Endothelial cell of umbilical vein (primary cell): ENCODE measurements around the gene C19orf25. TPM values are rescaled to one million over a fixed set of nuclear protein-coding genes. Genes with fewer than 3 reads are reported as not detected.

ENCODE experiments used
- BruUV-seq: library from RNA; stranded (reverse); fragments of 400-500 nt; replicated peaks from 2 replicates; lab custom pipeline; 2021; lab: Mats Ljungman, UMichigan
- CTCF ChIA-PET: fragments of 300-600, 350-600 bp; sonication (Branson Sonifier 250); formaldehyde crosslinking; loops from one replicate; lab custom pipeline; 2021; ENCODE audit warnings: antibody characterized with exemption, inconsistent platforms; lab: Charles Lee
- POLR2A ChIA-PET: fragments of 300-600, 350-600 bp; sonication (Branson Sonifier 250); formaldehyde crosslinking; loops from one replicate; lab custom pipeline; 2021; ENCODE audit warnings: antibody characterized with exemption, inconsistent platforms; lab: Charles Lee
- DNase-seq: peaks from one replicate; pipeline ENCODE4 v3.0.0-alpha.2; 2011; ENCODE audit warnings: low read depth, low spot score
- FAIRE-seq: peaks from 2 replicates; lab custom pipeline; 2011; peaks lifted over from hg19 to GRCh38; lab: Jason Lieb, UNC
- H2AFZ ChIP-seq: 2 replicates; pipeline ENCODE4 v1.6.0; 2012; ENCODE audit warnings: low read depth, low read length, control low read depth, inconsistent platforms
- H3K27ac ChIP-seq: 2 replicates; pipeline ENCODE4 v1.5.1; 2011; ENCODE audit warnings: low read depth, mild to moderate bottlenecking, control low read depth, low read length, moderate library complexity; ENCODE audit not compliant: insufficient read depth
- H3K27me3 ChIP-seq, 2 experiments: 2 replicates each; pipeline versions ENCODE4 v1.6.0 to v1.6.1; 2011; ENCODE audit warnings: low read length in 2 of 2, mixed read lengths in 1 of 2; ENCODE audit not compliant: control insufficient read depth in 2 of 2, insufficient read depth in 2 of 2
- H3K36me3 ChIP-seq, 2 experiments: 2 replicates in 1 of 2; 3 replicates in 1 of 2; pipeline ENCODE4 v1.5.1; 2011; ENCODE audit warnings: low read length in 2 of 2, mild to moderate bottlenecking in 1 of 2, moderate library complexity in 1 of 2; ENCODE audit not compliant: control insufficient read depth in 2 of 2, insufficient read depth in 2 of 2; ENCODE audit errors: extremely low read depth in 1 of 2
- H3K4me1 ChIP-seq: 3 replicates; pipeline ENCODE4 v1.5.1; 2011; ENCODE audit warnings: mild to moderate bottlenecking, low read length; ENCODE audit not compliant: control insufficient read depth, insufficient read depth; ENCODE audit errors: extremely low read depth
- H3K4me2 ChIP-seq: 2 replicates; pipeline ENCODE4 v1.6.1; 2011; ENCODE audit warnings: low read length, control low read depth, mixed read lengths; ENCODE audit not compliant: insufficient read depth
- H3K4me3 ChIP-seq, 3 experiments: fragments of 200-600 bp in 1 of 3; sonication (generic), shearing (Covaris generic) in 1 of 3; replicated peaks in 1 of 3; 2 replicates each; pipeline ENCODE4 v1.5.1; 2011 to 2016; ENCODE audit warnings: control low read depth in 3 of 3, low read length in 3 of 3, mild to moderate bottlenecking in 2 of 3, inconsistent platforms in 1 of 3, low read depth in 1 of 3, moderate library complexity in 1 of 3; ENCODE audit not compliant: insufficient read depth in 1 of 3
- H3K79me2 ChIP-seq: 2 replicates; pipeline ENCODE4 v1.6.0; 2012; ENCODE audit warnings: low read length, inconsistent platforms; ENCODE audit not compliant: control insufficient read depth, insufficient read depth
- H3K9ac ChIP-seq: replicated peaks from 2 replicates; pipeline ENCODE3; 2011; ENCODE audit warnings: low read length, control low read depth; ENCODE audit not compliant: insufficient read depth; ENCODE audit errors: extremely low read depth
- H3K9me1 ChIP-seq: replicated peaks from 3 replicates; pipeline ENCODE4 v1.6.0; 2011; ENCODE audit warnings: mild to moderate bottlenecking, low read length; ENCODE audit not compliant: control insufficient read depth, insufficient read depth; ENCODE audit errors: extremely low read depth
- H3K9me3 ChIP-seq: replicated peaks from 2 replicates; pipeline ENCODE4 v1.5.1; 2012; ENCODE audit warnings: low read length, inconsistent platforms; ENCODE audit not compliant: control insufficient read depth, insufficient read depth
- H4K20me1 ChIP-seq: replicated peaks from 2 replicates; pipeline ENCODE3; 2011; ENCODE audit warnings: mild to moderate bottlenecking, low read length; ENCODE audit not compliant: control insufficient read depth, insufficient read depth; ENCODE audit errors: extremely low read depth
- EZH2 ChIP-seq: IDR thresholded peaks from 2 replicates; pipeline ENCODE4 v1.6.1; 2012; ENCODE audit warnings: borderline replicate concordance, low read depth, mild to moderate bottlenecking, moderate library complexity, low read length, inconsistent platforms; ENCODE audit not compliant: severe bottlenecking
- GATA2 ChIP-seq: IDR thresholded peaks from 2 replicates; pipeline ENCODE4 v1.7.0; 2011; ENCODE audit warnings: low read depth, mild to moderate bottlenecking, moderate library complexity, mixed read lengths, low read length; ENCODE audit not compliant: insufficient read length, insufficient read depth
- JUN ChIP-seq: IDR thresholded peaks from 2 replicates; pipeline ENCODE4 v1.6.1; 2011; ENCODE audit warnings: borderline replicate concordance, low read depth; ENCODE audit not compliant: insufficient read length, insufficient read depth
- dilution Hi-C: fragments of 300-500 bp; cut with MboI; formaldehyde crosslinking; loops from one replicate; pipeline ENCODE4 v1.15.0; 2019; ENCODE audit warnings: low sequenced_read_pairs; ENCODE audit not compliant: extremely low pct_ligation_motif_present
- intact Hi-C: fragments of 100-400 bp; cut with micrococcal nuclease; formaldehyde crosslinking; loops from one replicate; pipeline ENCODE4 v1.10.0; 2022
- polyA plus RNA-seq, 4 experiments: library from polyadenylated mRNA; depleted of rRNA in 3 of 4; stranded (reverse) in 3 of 4; unstranded in 1 of 4; fragments of >200 nt; gene quantifications; 2 replicates each; pipeline versions ENCODE4 v1.2.1 to v1.2.3, GENCODE V29; 2011 to 2012; ENCODE audit warnings: missing spikeins in 1 of 4
- total RNA-seq: library from RNA; stranded (reverse); gene quantifications from 2 replicates; pipeline ENCODE4 v1.2.3, GENCODE V29; 2021
- TF ChIP-seq, protein P1 (sequence below): IDR thresholded peaks from 2 replicates; pipeline ENCODE4 v1.6.1; 2011; ENCODE audit not compliant: insufficient read depth, insufficient read length

C19orf25 gene
- total and polyA plus RNA-seq, 2 donors (not counting 3 experiments of a cell fraction or from before 2014, with no cell fraction given) = 28.0 to 34.6 TPM

DNA sequence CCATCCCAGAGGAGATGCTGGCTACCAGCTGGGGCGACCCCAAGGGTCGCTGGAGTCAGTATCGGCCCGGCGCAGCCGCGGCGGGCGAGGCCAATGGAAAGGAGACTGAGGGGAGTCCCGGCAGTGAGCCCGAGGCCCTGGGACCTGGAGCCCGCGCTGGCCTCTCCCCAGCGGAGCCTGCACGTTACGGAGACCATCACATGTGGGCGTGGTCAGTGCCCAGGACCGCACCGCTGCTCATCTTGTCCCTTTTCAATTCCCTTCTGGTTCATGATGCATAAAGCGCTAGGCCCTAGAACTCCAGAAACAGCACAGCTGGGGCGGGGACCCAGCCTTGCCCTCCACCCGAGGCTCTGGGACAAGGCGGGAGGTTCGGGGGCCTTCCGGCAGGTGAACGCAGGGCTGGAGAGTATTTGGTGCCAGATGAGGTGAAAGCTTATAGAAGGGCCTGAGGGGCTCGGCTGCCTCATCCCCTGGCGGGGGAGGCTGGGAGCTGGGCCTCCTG is 8.0 kb downstream of the C19orf25 start:
- Histone ChIP-seq H3K9ac (no peak overlapping the region), H3K4me1 (peaks cover 5% of the 10 kb centered on the region), H3K9me3 (no peaks in the 10 kb centered on the region), H3K4me3 (no peak overlapping the region), H3K36me3 (peaks cover 0 to 1% of the 10 kb centered on the region in 2 experiments), H3K79me2 (no peaks in the 10 kb centered on the region), H3K27me3 (peaks cover 39 to 71% of the 10 kb centered on the region in 2 experiments), H3K4me2 (no peak overlapping the region), H3K9me1 (no peaks in the 10 kb centered on the region), H4K20me1 (no peaks in the 10 kb centered on the region), H2AFZ (no peak overlapping the region), H3K27ac (no peak overlapping the region)
- no peak for DNase-seq
- TF ChIP-seq GATA2 = no peak
- TF ChIP-seq EZH2 = peak; percentile 38
- TF ChIP-seq, protein P1, sequence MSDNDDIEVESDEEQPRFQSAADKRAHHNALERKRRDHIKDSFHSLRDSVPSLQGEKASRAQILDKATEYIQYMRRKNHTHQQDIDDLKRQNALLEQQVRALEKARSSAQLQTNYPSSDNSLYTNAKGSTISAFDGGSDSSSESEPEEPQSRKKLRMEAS = no peak
- dilution Hi-C loops (no loop called here), intact Hi-C loops (loop anchor here (2.0 kb wide), 1 partner anchor 20 kb away; the partner anchor contains the start of genes PCSK4 and REEP6)
- FAIRE-seq = peak; percentile 56
- POLR2A ChIA-PET = no interaction called here
- CTCF ChIA-PET = interaction anchor here (1.2 to 1.8 kb wide), 2 partner anchors 26 to 75 kb away, joined by 4 to 6 read pairs; no protein-coding TSS in a partner anchor
- BruUV-seq = no TSS peak

DNA sequence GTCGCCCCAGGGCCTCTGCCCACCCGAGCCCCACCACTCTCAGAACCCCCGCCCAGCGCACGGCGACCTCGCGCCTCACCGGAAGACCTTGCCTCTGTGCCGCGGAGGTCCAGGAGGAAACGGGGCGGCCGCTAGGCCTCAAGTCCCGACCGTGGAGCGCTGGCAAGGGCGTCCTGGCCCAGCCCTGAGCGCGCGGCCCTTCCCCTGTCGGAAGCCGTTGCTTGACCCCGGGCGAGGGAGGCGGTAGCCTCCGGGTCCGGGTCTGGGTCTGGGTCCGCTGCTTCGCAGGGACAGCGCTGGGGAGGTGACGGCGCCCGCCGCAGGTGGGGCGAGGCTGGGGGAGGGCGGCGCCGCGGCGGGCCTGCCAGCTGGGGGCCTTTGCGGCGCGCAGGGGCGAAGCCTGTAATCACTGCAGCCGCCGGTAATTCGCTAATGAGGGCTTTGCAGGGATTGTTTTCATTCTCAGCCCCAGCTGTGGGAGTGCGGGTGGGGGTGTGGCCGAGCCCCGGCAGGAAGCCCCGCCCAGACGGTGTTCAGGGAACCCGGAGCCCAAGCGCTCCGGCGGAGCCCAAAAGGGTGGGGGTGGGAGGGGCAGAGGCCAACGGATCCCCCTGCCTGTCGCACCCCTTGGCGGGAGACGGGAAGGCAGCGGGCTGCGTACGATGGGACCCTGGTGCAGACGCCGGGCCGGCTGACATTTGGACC is 8.6 kb downstream of the C19orf25 start:
- no peaks in the 10 kb centered on the region for H3K36me3 ChIP-seq
- dilution Hi-C loops (no loop called here), intact Hi-C loops (loop anchor here (2.0 kb wide), 1 partner anchor 20 kb away; the partner anchor contains the start of genes PCSK4 and REEP6)
- H3K9me1 ChIP-seq = no peaks in the 10 kb centered on the region
- no peak for FAIRE-seq
- H3K27ac ChIP-seq = no peak overlapping the region
- H3K4me2 ChIP-seq = no peak overlapping the region
- POLR2A ChIA-PET = no interaction called here
- H4K20me1 ChIP-seq = no peaks in the 10 kb centered on the region
- no peaks in the 10 kb centered on the region for H3K79me2 ChIP-seq
- H2AFZ ChIP-seq = no peak overlapping the region
- TF ChIP-seq JUN (no peak), EZH2 (peak; percentile 94)
- no peak overlapping the region for H3K9ac ChIP-seq
- BruUV-seq = no TSS peak
- no peak for DNase-seq
- no peaks in the 10 kb centered on the region for H3K9me3 ChIP-seq
- H3K4me3 ChIP-seq = no peak overlapping the region
- peaks cover 42 to 77% of the 10 kb centered on the region in 2 experiments for H3K27me3 ChIP-seq
- CTCF ChIA-PET = no interaction called here
- H3K4me1 ChIP-seq = peaks cover 5% of the 10 kb centered on the region
